WTC11 (cell line): ENCODE results near the gene TTLL11.

Source experiments
- NR2C2 ChIP-seq: sonication (generic); formaldehyde crosslinking; IDR thresholded peaks from 2 replicates; pipeline ENCODE4 v1.8.0; 2022; ENCODE audit warnings: mild to moderate bottlenecking, missing genetic modification reagents
- SP1 ChIP-seq: sonication (generic); formaldehyde crosslinking; conservative IDR thresholded peaks from 2 replicates; pipeline ENCODE4 v1.8.1; 2022; ENCODE audit warnings: missing genetic modification reagents
- TF ChIP-seq, protein P1 (sequence below): fragments of 200-600 bp; IDR thresholded peaks from 2 replicates; pipeline ENCODE4 v1.8.0; 2022; ENCODE audit warnings: antibody characterized with exemption
- TF ChIP-seq, protein P2 (sequence below): sonication (generic); formaldehyde crosslinking; IDR thresholded peaks from 2 replicates; pipeline ENCODE4 v1.8.0; 2022; ENCODE audit warnings: mild to moderate bottlenecking, missing genetic modification reagents
- TF ChIP-seq, protein P3 (sequence below): sonication (generic); formaldehyde crosslinking; IDR thresholded peaks from 2 replicates; pipeline ENCODE4 v1.8.1; 2022; ENCODE audit warnings: low read depth, missing genetic modification reagents, borderline replicate concordance

DNA sequence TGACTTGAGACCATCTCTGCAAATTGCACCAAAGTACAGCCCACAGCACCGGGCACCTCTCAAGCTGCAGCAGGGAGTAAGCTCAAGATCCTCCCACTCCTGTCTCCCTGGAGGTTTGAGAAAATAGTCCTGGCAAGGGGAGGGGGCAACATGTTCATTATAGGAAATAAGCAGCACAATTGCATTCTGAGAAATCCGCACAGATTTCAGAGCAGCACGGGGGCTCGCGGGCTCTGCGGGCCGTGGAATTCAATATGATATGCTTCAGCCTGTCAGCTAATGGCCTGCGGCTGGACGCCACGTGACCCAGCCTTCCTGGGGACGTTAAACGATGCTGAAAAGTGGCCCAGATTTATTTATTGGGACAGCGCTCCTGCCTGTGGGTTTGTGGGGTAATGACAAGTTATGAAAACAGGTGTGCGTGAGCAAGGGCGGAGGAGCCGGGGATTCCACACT is 285.3 kb downstream of the TTLL11 start:
- TF ChIP-seq, protein P1, sequence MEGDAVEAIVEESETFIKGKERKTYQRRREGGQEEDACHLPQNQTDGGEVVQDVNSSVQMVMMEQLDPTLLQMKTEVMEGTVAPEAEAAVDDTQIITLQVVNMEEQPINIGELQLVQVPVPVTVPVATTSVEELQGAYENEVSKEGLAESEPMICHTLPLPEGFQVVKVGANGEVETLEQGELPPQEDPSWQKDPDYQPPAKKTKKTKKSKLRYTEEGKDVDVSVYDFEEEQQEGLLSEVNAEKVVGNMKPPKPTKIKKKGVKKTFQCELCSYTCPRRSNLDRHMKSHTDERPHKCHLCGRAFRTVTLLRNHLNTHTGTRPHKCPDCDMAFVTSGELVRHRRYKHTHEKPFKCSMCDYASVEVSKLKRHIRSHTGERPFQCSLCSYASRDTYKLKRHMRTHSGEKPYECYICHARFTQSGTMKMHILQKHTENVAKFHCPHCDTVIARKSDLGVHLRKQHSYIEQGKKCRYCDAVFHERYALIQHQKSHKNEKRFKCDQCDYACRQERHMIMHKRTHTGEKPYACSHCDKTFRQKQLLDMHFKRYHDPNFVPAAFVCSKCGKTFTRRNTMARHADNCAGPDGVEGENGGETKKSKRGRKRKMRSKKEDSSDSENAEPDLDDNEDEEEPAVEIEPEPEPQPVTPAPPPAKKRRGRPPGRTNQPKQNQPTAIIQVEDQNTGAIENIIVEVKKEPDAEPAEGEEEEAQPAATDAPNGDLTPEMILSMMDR = no peak
- no peak for TF ChIP-seq NR2C2 (CRISPR knock-in tag)
- TF ChIP-seq, protein P2, sequence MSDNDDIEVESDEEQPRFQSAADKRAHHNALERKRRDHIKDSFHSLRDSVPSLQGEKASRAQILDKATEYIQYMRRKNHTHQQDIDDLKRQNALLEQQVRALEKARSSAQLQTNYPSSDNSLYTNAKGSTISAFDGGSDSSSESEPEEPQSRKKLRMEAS (CRISPR knock-in tag) = no peak
- no peak for TF ChIP-seq SP1 (CRISPR knock-in tag)
- TF ChIP-seq, protein P3, sequence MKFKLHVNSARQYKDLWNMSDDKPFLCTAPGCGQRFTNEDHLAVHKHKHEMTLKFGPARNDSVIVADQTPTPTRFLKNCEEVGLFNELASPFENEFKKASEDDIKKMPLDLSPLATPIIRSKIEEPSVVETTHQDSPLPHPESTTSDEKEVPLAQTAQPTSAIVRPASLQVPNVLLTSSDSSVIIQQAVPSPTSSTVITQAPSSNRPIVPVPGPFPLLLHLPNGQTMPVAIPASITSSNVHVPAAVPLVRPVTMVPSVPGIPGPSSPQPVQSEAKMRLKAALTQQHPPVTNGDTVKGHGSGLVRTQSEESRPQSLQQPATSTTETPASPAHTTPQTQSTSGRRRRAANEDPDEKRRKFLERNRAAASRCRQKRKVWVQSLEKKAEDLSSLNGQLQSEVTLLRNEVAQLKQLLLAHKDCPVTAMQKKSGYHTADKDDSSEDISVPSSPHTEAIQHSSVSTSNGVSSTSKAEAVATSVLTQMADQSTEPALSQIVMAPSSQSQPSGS = no peak
